ENCODE data around the gene STK32C. TPM values are rescaled to one million over a fixed set of nuclear protein-coding genes. Genes with fewer than 3 reads are reported as not detected.

Gene STK32C
- total RNA-seq, 1 donor from 2014 or later: 2.5 TPM

- H3K27ac ChIP-seq: no peak overlapping the region
- no peak overlapping the region for H2AFZ ChIP-seq (replicated peaks)
- DNase-seq (ENCODE audit: low spot score): no peak
- H3K36me3 ChIP-seq: no peaks in the 10 kb centered on the region
- no peaks in the 10 kb centered on the region for H3K9me3 ChIP-seq (ENCODE audit: low read depth)
- H3K9me3 Mint-ChIP-seq: peaks cover 1% of the 10 kb centered on the region
- H3K79me2 ChIP-seq (ENCODE audit: low read depth): no peaks in the 10 kb centered on the region
- H3K36me3 Mint-ChIP-seq: peaks cover 3% of the 10 kb centered on the region
- H3K27me3 Mint-ChIP-seq (ENCODE audit: insufficient read depth, low read depth): peaks cover 6% of the 10 kb centered on the region
- H3K27ac Mint-ChIP-seq: no peak overlapping the region
- no peak overlapping the region for H3K9ac ChIP-seq
- no peak overlapping the region for H3K4me2 ChIP-seq
- no peaks in the 10 kb centered on the region for H3K27me3 ChIP-seq
- H3K4me3 ChIP-seq: no peak overlapping the region
- H3K4me1 ChIP-seq: peaks cover 2% of the 10 kb centered on the region
- H4K20me1 ChIP-seq (ENCODE audit: low read depth): no peaks in the 10 kb centered on the region
- peaks cover 16% of the 10 kb centered on the region for H3K4me1 Mint-ChIP-seq
- H3F3A ChIP-seq (ENCODE audit: low read depth): no peaks in the 10 kb centered on the region
- H3K4me3 Mint-ChIP-seq: no peak overlapping the region
- TF ChIP-seq, protein P1, sequence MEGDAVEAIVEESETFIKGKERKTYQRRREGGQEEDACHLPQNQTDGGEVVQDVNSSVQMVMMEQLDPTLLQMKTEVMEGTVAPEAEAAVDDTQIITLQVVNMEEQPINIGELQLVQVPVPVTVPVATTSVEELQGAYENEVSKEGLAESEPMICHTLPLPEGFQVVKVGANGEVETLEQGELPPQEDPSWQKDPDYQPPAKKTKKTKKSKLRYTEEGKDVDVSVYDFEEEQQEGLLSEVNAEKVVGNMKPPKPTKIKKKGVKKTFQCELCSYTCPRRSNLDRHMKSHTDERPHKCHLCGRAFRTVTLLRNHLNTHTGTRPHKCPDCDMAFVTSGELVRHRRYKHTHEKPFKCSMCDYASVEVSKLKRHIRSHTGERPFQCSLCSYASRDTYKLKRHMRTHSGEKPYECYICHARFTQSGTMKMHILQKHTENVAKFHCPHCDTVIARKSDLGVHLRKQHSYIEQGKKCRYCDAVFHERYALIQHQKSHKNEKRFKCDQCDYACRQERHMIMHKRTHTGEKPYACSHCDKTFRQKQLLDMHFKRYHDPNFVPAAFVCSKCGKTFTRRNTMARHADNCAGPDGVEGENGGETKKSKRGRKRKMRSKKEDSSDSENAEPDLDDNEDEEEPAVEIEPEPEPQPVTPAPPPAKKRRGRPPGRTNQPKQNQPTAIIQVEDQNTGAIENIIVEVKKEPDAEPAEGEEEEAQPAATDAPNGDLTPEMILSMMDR (IDR thresholded peaks at IDR 0.05): no peak
- TF ChIP-seq EZH2phosphoT487 (IDR thresholded peaks at IDR 0.05) (no peak), EZH2 (IDR thresholded peaks at IDR 0.05) (no peak)
Observed at GRCh38 chr10:132232023-132232951, 75.5 kb downstream of the STK32C start.

DNA sequence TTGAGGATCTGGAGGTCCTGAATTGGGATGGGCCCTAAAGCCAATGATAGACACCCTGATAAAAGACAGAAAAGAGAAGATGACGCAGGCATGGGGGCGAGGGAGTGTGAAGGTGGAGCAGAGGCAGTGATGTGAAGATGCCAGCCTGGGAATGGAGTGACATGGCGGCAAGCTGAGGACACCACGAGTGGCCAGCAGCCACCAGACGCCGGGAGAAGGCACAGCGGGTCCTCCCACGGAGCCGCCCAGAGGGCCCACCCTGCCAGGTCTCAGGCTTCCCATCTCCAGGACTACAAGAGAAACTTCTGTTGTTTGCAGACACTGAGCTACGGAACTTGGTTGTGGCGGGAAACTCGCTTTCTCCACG, 76.1 kb downstream of the STK32C start:
- Histone ChIP-seq H3K9me3 (ENCODE audit: low read depth) (no peaks in the 10 kb centered on the region), H3K4me3 (no peak overlapping the region), H3K4me1 (no peaks in the 10 kb centered on the region), H4K20me1 (ENCODE audit: low read depth) (no peaks in the 10 kb centered on the region), H3K4me2 (no peak overlapping the region), H3K9ac (no peak overlapping the region), H2AFZ (replicated peaks) (no peak overlapping the region), H3K79me2 (ENCODE audit: low read depth) (no peaks in the 10 kb centered on the region), H3K27me3 (no peaks in the 10 kb centered on the region), H3K36me3 (no peaks in the 10 kb centered on the region), H3K27ac (no peak overlapping the region), H3F3A (ENCODE audit: low read depth) (no peaks in the 10 kb centered on the region)
- no peak for DNase-seq (ENCODE audit: low spot score)
- peaks cover 2% of the 10 kb centered on the region for H3K9me3 Mint-ChIP-seq
- H3K27ac Mint-ChIP-seq: no peak overlapping the region
- TF ChIP-seq EZH2 (IDR thresholded peaks at IDR 0.05) (no peak), EZH2phosphoT487 (IDR thresholded peaks at IDR 0.05) (no peak)
- TF ChIP-seq, protein P1 (IDR thresholded peaks at IDR 0.05): no peak
- no peak overlapping the region for H3K4me3 Mint-ChIP-seq
- H3K4me1 Mint-ChIP-seq: peaks cover 16% of the 10 kb centered on the region
- H3K36me3 Mint-ChIP-seq: peaks cover 5% of the 10 kb centered on the region
- peaks cover 6% of the 10 kb centered on the region for H3K27me3 Mint-ChIP-seq (ENCODE audit: insufficient read depth, low read depth)

DNA sequence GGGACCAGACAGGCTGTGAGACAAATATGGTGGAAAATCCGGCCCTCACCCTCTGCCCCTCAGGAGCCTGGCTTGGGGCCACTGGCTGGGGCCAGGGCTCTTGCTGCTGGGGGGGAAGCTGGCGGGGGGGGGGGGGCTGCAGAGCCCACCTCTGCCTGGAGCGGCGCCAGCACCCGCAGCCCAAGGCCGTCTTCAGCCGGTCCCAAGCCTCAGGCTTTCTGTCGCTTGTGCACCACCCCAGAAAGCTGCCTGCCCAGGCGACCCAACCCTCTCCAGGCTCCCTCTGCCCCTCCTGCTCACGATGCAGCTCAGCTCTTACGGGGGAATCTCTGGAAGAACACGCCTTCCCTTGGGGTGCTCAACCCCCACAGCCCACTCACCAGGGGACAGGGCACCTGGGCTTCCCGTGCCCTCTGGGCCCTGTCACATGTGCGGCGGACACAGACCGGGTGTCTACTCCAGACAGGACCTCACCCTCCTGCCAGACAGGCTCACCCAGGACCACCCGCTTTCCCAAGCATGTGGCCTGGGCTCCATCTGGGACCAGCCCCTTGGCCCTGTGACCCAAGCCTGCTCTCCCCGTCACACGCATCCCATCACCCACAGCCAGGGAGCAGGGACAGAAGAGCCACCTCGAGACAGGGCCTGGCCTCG, 77.1 kb downstream of the STK32C start:
- no peak overlapping the region for H3K9ac ChIP-seq
- H3F3A ChIP-seq (ENCODE audit: low read depth): no peaks in the 10 kb centered on the region
- Mint-ChIP-seq H3K4me3 (no peak overlapping the region), H3K4me1 (peaks cover 16% of the 10 kb centered on the region), H3K27ac (peak overlapping the region; percentile 69), H3K27me3 (ENCODE audit: insufficient read depth, low read depth) (peaks cover 6% of the 10 kb centered on the region), H3K36me3 (peaks cover 5% of the 10 kb centered on the region), H3K9me3 (peaks cover 2% of the 10 kb centered on the region)
- TF ChIP-seq, protein P1 (IDR thresholded peaks at IDR 0.05): no peak
- TF ChIP-seq EZH2phosphoT487 (IDR thresholded peaks at IDR 0.05) (no peak), EZH2 (IDR thresholded peaks at IDR 0.05) (no peak)
- H3K79me2 ChIP-seq (ENCODE audit: low read depth): no peaks in the 10 kb centered on the region
- no peak overlapping the region for H3K27ac ChIP-seq
- H3K27me3 ChIP-seq: no peaks in the 10 kb centered on the region
- H3K4me2 ChIP-seq: no peak overlapping the region
- H3K9me3 ChIP-seq (ENCODE audit: low read depth): no peaks in the 10 kb centered on the region
- no peaks in the 10 kb centered on the region for H3K4me1 ChIP-seq
- H2AFZ ChIP-seq (replicated peaks): no peak overlapping the region
- H4K20me1 ChIP-seq (ENCODE audit: low read depth): no peaks in the 10 kb centered on the region
- no peak for DNase-seq (ENCODE audit: low spot score)
- no peak overlapping the region for H3K4me3 ChIP-seq
- no peaks in the 10 kb centered on the region for H3K36me3 ChIP-seq

Data from neural progenitor cell (in vitro differentiated cells).